ENCODE results near the gene MYL12B. TPM values are rescaled to one million over a fixed set of nuclear protein-coding genes. Genes with fewer than 3 reads are reported as not detected.

MYL12B gene
- total RNA-seq = 100 to 1,000 TPM; 204 to 214 (median 210) TPM
- total RNA-seq (2013) = 482 TPM

DNA sequence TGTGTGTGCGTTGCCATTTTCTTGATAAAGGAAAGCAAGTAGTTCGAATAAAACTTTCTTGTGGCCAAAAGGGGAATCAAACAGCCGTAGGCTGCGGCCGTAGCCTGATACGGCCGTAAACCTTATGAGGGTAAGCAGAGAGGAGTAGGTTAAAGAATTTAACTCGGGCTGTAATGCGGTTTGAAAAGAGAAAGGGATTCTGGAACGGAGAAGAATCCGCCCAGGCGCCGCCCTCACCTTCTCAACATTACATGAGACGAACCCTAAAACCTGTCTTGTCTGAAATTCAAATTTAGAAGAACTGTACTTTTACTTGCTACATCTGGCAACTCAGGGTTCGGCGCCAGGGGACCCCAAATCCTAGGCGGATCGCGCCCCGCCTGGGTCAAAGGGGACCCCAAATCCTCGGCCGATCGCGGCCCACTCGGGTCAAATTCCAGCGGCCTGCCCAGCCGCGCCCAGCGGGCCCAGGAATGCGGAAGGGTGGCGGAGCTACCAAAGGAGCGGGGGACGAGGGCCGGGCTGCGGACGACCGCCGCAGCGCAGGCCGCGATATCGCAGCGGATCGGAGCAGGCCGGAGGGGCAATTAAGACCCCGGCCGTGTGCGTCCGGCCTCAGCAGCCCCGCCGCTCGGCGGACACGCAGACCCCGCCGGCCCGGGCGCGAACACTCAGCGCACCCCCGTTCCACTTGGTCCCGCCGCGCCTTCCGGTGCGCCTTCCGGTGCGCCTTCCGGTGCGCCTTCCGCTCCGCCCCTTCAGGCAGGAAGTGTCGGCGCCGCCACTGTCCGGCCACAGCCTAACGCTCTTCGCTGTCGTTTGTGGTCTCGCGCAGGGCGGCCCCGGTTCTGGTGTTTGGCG, at the start of gene MYL12B:
MYL12B (plus strand) TSS at position 761 of the 861 bp plus-strand sequence. CDS start 10,766 bp downstream, outside the sequence.
- intact Hi-C loops (cut with micrococcal nuclease) = loop anchor here (1.0 to 5.0 kb wide), 3 partner anchors 14 to 331 kb away; partner anchors contain the start of genes MYL12A and TGIF1
- H3K4me1 Mint-ChIP-seq = peaks cover 82 to 85% of the 10 kb centered on the region in 2 donors
- TF ChIP-seq, protein P1, sequence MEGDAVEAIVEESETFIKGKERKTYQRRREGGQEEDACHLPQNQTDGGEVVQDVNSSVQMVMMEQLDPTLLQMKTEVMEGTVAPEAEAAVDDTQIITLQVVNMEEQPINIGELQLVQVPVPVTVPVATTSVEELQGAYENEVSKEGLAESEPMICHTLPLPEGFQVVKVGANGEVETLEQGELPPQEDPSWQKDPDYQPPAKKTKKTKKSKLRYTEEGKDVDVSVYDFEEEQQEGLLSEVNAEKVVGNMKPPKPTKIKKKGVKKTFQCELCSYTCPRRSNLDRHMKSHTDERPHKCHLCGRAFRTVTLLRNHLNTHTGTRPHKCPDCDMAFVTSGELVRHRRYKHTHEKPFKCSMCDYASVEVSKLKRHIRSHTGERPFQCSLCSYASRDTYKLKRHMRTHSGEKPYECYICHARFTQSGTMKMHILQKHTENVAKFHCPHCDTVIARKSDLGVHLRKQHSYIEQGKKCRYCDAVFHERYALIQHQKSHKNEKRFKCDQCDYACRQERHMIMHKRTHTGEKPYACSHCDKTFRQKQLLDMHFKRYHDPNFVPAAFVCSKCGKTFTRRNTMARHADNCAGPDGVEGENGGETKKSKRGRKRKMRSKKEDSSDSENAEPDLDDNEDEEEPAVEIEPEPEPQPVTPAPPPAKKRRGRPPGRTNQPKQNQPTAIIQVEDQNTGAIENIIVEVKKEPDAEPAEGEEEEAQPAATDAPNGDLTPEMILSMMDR (IDR thresholded peaks at IDR 0.05) = no peak
- peaks cover 25% of the 10 kb centered on the region for H3K36me3 ChIP-seq (ENCODE audit: control insufficient read depth, insufficient read depth, low read length)
- peak within 1 kb of the TSS; percentile 88 for H3K27ac Mint-ChIP-seq
- peaks cover 20% of the 10 kb centered on the region for H3K36me3 Mint-ChIP-seq
- ATAC-seq (peak; percentile 72 to 88 (median 86)), DNase-seq (peak; percentile 82 to 91)
- H3K27ac ChIP-seq (ENCODE audit: low read length) = peak within 1 kb of the TSS; percentile 99
- H3K27me3 ChIP-seq (ENCODE audit: control insufficient read depth, insufficient read depth, low read length) = no peaks in the 10 kb centered on the region
- H3K4me3 ChIP-seq (ENCODE audit: low read length) = peak within 1 kb of the TSS; percentile 96
- H3K9me3 Mint-ChIP-seq = no peaks in the 10 kb centered on the region
- no peaks in the 10 kb centered on the region for H3K9me3 ChIP-seq (ENCODE audit: control insufficient read depth, insufficient read depth, low read length)
- H3K4me1 ChIP-seq (ENCODE audit: control insufficient read depth, insufficient read depth, low read length) = peaks cover 36% of the 10 kb centered on the region
- peak within 1 kb of the TSS; percentile 94 for H3K4me3 Mint-ChIP-seq
- under 1% methylated on average over 82 of the region's 84 CpGs for WGBS (ENCODE audit: insufficient coverage)
- no peaks in the 10 kb centered on the region for H3K27me3 Mint-ChIP-seq (ENCODE audit: low read depth in 2 of 2)

DNA sequence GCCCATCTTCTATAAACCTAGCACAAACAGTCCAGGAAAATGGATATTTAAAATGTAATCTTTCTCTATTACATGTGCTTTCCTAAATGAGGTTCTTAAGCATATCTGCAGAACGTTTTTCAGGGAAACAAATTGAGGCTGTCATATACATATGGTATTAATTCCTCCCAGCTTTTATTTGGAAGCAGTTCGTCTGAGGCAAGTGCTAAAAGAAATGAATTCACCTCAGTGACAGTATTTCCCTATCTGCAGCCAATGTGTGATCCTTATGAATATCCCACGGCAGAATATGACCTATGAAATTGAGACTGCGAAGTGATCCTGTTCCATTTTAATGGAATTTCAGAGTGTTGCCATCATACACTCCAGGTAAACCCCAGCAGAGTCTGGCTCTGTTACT, 49.3 kb upstream of the MYL12B start:
- intact Hi-C loops (cut with micrococcal nuclease) = no loop called here
- ATAC-seq = no peak

DNA sequence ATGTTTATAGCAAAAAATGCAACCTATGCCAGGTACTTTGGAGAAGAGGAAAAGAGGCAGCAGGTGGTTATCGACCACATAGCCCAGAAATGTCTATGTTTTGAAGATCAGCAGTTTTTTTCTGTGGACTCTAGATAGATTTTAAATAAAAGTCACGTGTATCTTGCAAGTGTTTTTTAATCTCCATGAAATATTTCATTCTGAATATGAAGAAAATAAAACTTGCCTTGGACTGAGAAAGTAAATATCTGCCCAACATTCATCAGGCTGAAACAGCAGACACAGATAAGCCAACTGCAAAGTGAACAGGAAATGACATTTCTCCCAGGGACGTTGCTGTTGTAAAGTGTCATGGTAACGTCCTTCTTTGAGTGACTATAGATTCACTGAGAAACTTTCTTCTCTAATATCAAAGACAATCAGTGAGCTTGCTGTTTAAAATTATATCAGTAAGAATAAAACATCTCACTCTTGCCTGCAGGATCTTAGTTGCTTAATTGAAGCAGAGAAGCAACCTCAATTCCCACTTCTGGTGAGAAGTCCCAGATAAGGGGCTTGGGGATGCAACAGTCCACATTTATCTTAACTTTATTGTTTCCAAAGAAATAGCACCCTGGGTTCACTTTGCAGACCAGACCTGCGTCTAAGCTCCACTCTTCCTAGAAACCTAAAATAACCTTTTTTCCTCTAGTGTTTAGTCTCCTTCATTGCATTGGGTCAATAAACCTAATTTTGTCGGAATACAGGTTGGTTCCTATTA, 48.5 kb upstream of the MYL12B start:
- WGBS (ENCODE audit: insufficient coverage) = 52% methylated on average over 3 of the region's 6 CpGs

More for the DNA sequence above, 49.3 kb upstream of the MYL12B start:
- TF ChIP-seq, protein P1 (IDR thresholded peaks at IDR 0.05) = no peak
- H3K27me3 Mint-ChIP-seq (ENCODE audit: low read depth in 2 of 2) = no peaks in the 10 kb centered on the region
- no peak for DNase-seq
- no peak overlapping the region for H3K27ac ChIP-seq (ENCODE audit: low read length)
- H3K9me3 Mint-ChIP-seq = no peaks in the 10 kb centered on the region
- H3K36me3 Mint-ChIP-seq = no peaks in the 10 kb centered on the region
- H3K9me3 ChIP-seq (ENCODE audit: control insufficient read depth, insufficient read depth, low read length) = no peaks in the 10 kb centered on the region
- 77% methylated on average over 4 of the region's 4 CpGs for WGBS (ENCODE audit: insufficient coverage)
- no peaks in the 10 kb centered on the region for H3K4me1 ChIP-seq (ENCODE audit: control insufficient read depth, insufficient read depth, low read length)
- no peak overlapping the region for H3K4me3 Mint-ChIP-seq
- no peak overlapping the region for H3K4me3 ChIP-seq (ENCODE audit: low read length)
- H3K36me3 ChIP-seq (ENCODE audit: control insufficient read depth, insufficient read depth, low read length) = no peaks in the 10 kb centered on the region
- H3K4me1 Mint-ChIP-seq = peaks cover 6 to 20% of the 10 kb centered on the region in 2 donors
- no peaks in the 10 kb centered on the region for H3K27me3 ChIP-seq (ENCODE audit: control insufficient read depth, insufficient read depth, low read length)
- H3K27ac Mint-ChIP-seq = peak overlapping the region in 1 of 2 donors; percentile 27

More for the DNA sequence above, 48.5 kb upstream of the MYL12B start:
- Mint-ChIP-seq H3K27ac (peak overlapping the region; percentile 27 to 50), H3K9me3 (no peaks in the 10 kb centered on the region), H3K4me1 (peaks cover 6 to 20% of the 10 kb centered on the region in 2 donors), H3K27me3 (ENCODE audit: low read depth in 2 of 2) (no peaks in the 10 kb centered on the region), H3K4me3 (no peak overlapping the region), H3K36me3 (no peaks in the 10 kb centered on the region)
- peak; percentile 69 to 82 (median 75) for ATAC-seq
- no peak overlapping the region for H3K4me3 ChIP-seq (ENCODE audit: low read length)
- no peak overlapping the region for H3K27ac ChIP-seq (ENCODE audit: low read length)
- peak in 1 of 2 donors; percentile 59 for DNase-seq
- intact Hi-C loops (cut with micrococcal nuclease) = no loop called here
- H3K36me3 ChIP-seq (ENCODE audit: control insufficient read depth, insufficient read depth, low read length) = no peaks in the 10 kb centered on the region
- no peaks in the 10 kb centered on the region for H3K9me3 ChIP-seq (ENCODE audit: control insufficient read depth, insufficient read depth, low read length)
- H3K4me1 ChIP-seq (ENCODE audit: control insufficient read depth, insufficient read depth, low read length) = no peaks in the 10 kb centered on the region
- H3K27me3 ChIP-seq (ENCODE audit: control insufficient read depth, insufficient read depth, low read length) = no peaks in the 10 kb centered on the region
- TF ChIP-seq, protein P1 (IDR thresholded peaks at IDR 0.05) = no peak

Measured in natural killer cell (primary cell).